OCI-LY3 (cell line): ENCODE results near the gene FKRP.

ENCODE experiments used
- H2AFZ ChIP-seq: fragments of 200-600, 300-600 bp; shearing (Covaris generic); 2 replicates; pipeline ENCODE4 v1.6.0; 2014; ENCODE audit warnings: antibody characterized with exemption, low read depth, low read length
- H3K27ac ChIP-seq: fragments of 200-600, 300-600 bp; sonication (generic); 2 replicates; pipeline ENCODE4 v1.5.1; 2014; ENCODE audit warnings: mild to moderate bottlenecking, low read length, moderate library complexity, mixed read lengths
- H3K27me3 ChIP-seq: fragments of 200-600, 300-600 bp; sonication (generic); 2 replicates; pipeline ENCODE4 v1.6.1; 2014; ENCODE audit warnings: low read depth, low read length, mixed read lengths
- H3K36me3 ChIP-seq: fragments of 200-600, 300-600 bp; sonication (generic); replicated peaks from 2 replicates; pipeline ENCODE3; 2014; ENCODE audit warnings: low read depth, low read length, mixed read lengths
- H3K4me1 ChIP-seq: fragments of 300-600, 200-600 bp; sonication (generic); 2 replicates; pipeline ENCODE4 v1.6.1; 2014; ENCODE audit warnings: low read length, mixed read lengths
- H3K4me2 ChIP-seq: fragments of 200-600, 300-600 bp; sonication (generic); 2 replicates; pipeline ENCODE4 v1.6.1; 2014; ENCODE audit warnings: low read length, mixed read lengths
- H3K4me3 ChIP-seq: fragments of 300-600, 200-600 bp; sonication (generic); 2 replicates; pipeline ENCODE4 v1.5.1; 2014; ENCODE audit warnings: antibody characterized with exemption, mild to moderate bottlenecking, low read length, moderate library complexity
- H3K79me2 ChIP-seq: fragments of 300-600, 200-600 bp; shearing (Covaris generic); 2 replicates; pipeline ENCODE4 v1.6.1; 2014; ENCODE audit warnings: mild to moderate bottlenecking, low read length, mixed read lengths
- H3K9ac ChIP-seq: fragments of 300-600, 200-600 bp; shearing (Covaris generic); 2 replicates; pipeline ENCODE4 v1.6.0; 2014; ENCODE audit warnings: mild to moderate bottlenecking, low read length, moderate library complexity
- H3K9me3 ChIP-seq: fragments of 200-600, 300-600 bp; shearing (Covaris generic); 2 replicates; pipeline ENCODE4 v1.6.1; 2014; ENCODE audit warnings: low read length, mixed read lengths; ENCODE audit not compliant: insufficient read depth
- H4K20me1 ChIP-seq: fragments of 200-600, 300-600 bp; sonication (generic); 2 replicates; pipeline ENCODE4 v1.6.1; 2016; ENCODE audit warnings: low read length, mixed read lengths; ENCODE audit not compliant: insufficient read depth
- CTCF ChIP-seq: fragments of 200-600, 300-600 bp; sonication (generic); IDR thresholded peaks from 2 replicates; pipeline ENCODE4 v1.5.1; 2014; ENCODE audit warnings: antibody characterized with exemption, low read length, low read depth
- EZH2phosphoT487 ChIP-seq: fragments of 200-600 bp; shearing (Covaris generic); IDR thresholded peaks from 2 replicates; pipeline ENCODE4 v1.6.1; 2018; ENCODE audit warnings: antibody characterized with exemption, mixed run types, low read depth

The FKRP gene

GRCh38 chr19:46732966-46733689 is 12.7 kb upstream of the FKRP start:
- no peak overlapping the region for H3K9ac ChIP-seq
- no peak overlapping the region for H3K27ac ChIP-seq
- H3K4me2 ChIP-seq, result no peak overlapping the region
- H3K9me3 ChIP-seq, result no peaks in the 10 kb centered on the region
- no peak overlapping the region for H3K4me3 ChIP-seq
- peaks cover 73% of the 10 kb centered on the region for H3K36me3 ChIP-seq
- H4K20me1 ChIP-seq, result peaks cover 69% of the 10 kb centered on the region
- peaks cover 63% of the 10 kb centered on the region for H3K79me2 ChIP-seq
- TF ChIP-seq EZH2phosphoT487 (no peak), CTCF (no peak)
- H3K4me1 ChIP-seq, result no peaks in the 10 kb centered on the region
- no peaks in the 10 kb centered on the region for H3K27me3 ChIP-seq
- no peak overlapping the region for H2AFZ ChIP-seq

- H3K36me3 ChIP-seq, result peaks cover 75% of the 10 kb centered on the region
These were observed 12.1 kb upstream of the FKRP start for GRCh38 chr19:46733690-46734292.

GRCh38 chr19:46736531-46737297 is 9.1 kb upstream of the FKRP start:
- Histone ChIP-seq H3K79me2 (peaks cover 81% of the 10 kb centered on the region), H4K20me1 (peaks cover 68% of the 10 kb centered on the region), H3K27me3 (no peaks in the 10 kb centered on the region), H3K9ac (no peak overlapping the region), H3K27ac (no peak overlapping the region), H3K4me3 (no peak overlapping the region), H3K9me3 (no peaks in the 10 kb centered on the region), H3K4me1 (no peaks in the 10 kb centered on the region), H3K36me3 (peaks cover 60% of the 10 kb centered on the region), H2AFZ (no peak overlapping the region), H3K4me2 (no peak overlapping the region)
- TF ChIP-seq EZH2phosphoT487 (no peak), CTCF (no peak)

More at GRCh38 chr19:46733690-46734292, 12.1 kb upstream of the FKRP start:
- H2AFZ ChIP-seq, result no peak overlapping the region
- no peak overlapping the region for H3K27ac ChIP-seq
- no peak overlapping the region for H3K4me2 ChIP-seq
- peaks cover 64% of the 10 kb centered on the region for H3K79me2 ChIP-seq
- no peak for TF ChIP-seq CTCF
- no peak for TF ChIP-seq EZH2phosphoT487
- H3K4me3 ChIP-seq, result no peak overlapping the region
- H3K9me3 ChIP-seq, result no peaks in the 10 kb centered on the region
- H3K27me3 ChIP-seq, result no peaks in the 10 kb centered on the region
- H4K20me1 ChIP-seq, result peaks cover 69% of the 10 kb centered on the region
- no peaks in the 10 kb centered on the region for H3K4me1 ChIP-seq
- H3K9ac ChIP-seq, result no peak overlapping the region

GRCh38 chr19:46737298-46737654 is 8.6 kb upstream of the FKRP start:
- peaks cover 81% of the 10 kb centered on the region for H3K79me2 ChIP-seq
- no peaks in the 10 kb centered on the region for H3K4me1 ChIP-seq
- H4K20me1 ChIP-seq, result peaks cover 69% of the 10 kb centered on the region
- no peaks in the 10 kb centered on the region for H3K27me3 ChIP-seq
- no peak overlapping the region for H3K27ac ChIP-seq
- peaks cover 56% of the 10 kb centered on the region for H3K36me3 ChIP-seq
- no peak overlapping the region for H3K4me2 ChIP-seq
- no peak overlapping the region for H3K4me3 ChIP-seq
- H2AFZ ChIP-seq, result no peak overlapping the region
- TF ChIP-seq EZH2phosphoT487, result no peak
- TF ChIP-seq CTCF, result no peak
- H3K9ac ChIP-seq, result no peak overlapping the region
- H3K9me3 ChIP-seq, result no peaks in the 10 kb centered on the region
